A204.1 (cell line): ENCODE data around the gene CCDC6.
"Not testable (repeated sequence)": the region's sequence is repeated elsewhere in the genome, so short reads cannot be mapped to it uniquely, and the experiment has no call there.

Source experiments
- FAIRE-seq: peaks from 2 replicates; lab custom pipeline; 2012; peaks lifted over from hg19 to GRCh38; lab: Jason Lieb, UNC

CCDC6 gene

GRCh38 chr10:59905731-59906416, 482 bp downstream of the CCDC6 start:
- no peak for FAIRE-seq

- no peak for FAIRE-seq
These were observed 1.2 kb downstream of the CCDC6 start for GRCh38 chr10:59905066-59905730.

DNA sequence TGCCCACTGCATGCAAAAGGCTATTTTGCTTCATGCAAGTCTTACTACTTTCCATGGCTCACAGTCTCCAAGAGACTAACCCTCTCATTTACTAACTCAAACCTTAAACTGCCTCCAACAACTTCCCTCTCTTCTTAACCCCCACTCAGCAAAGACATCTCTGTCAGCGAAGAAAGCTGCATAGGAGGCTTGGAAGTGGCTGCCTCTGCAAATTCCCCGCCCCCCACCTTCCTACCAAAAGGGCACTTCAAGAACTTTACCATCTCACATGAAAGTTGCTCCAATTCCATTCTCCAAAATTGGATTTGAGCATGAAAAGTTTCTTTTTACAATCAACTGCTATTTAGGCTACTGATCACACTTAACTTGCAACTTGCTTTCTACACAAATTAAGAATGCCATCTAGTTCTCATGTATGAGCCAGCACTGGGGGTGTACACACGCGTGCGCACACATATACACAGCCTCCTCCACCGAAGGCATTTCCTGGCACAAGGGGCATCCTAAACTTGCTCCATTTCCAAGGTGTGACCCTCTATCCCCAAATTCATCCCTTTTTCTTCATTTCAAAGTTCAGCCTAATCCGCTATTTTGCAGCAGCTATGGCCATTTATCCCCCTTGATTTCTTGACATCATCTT, 1.8 kb downstream of the CCDC6 start:
- no peak for FAIRE-seq

DNA sequence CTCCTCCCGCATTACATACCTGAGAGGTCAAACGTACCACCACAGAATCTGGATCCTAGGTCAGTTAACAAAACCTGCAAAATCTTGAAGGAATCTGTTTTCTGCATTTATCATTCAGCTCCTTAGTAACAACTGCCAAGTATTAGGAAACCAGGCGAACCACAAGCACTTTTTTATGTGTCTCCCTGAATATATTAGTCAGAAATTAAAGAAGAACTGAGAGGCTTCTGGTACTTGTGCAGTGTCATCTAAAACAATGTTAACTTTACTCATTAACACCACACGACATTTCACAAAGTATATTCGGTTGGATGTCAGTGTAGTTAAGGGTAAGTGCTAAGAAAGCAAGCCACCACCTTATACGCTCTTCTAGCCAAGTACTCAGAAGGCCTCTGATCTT, 2.5 kb downstream of the CCDC6 start:
- FAIRE-seq, result no peak

- no peak for FAIRE-seq
These were observed 4.3 kb downstream of the CCDC6 start for GRCh38 chr10:59902016-59902415.

DNA sequence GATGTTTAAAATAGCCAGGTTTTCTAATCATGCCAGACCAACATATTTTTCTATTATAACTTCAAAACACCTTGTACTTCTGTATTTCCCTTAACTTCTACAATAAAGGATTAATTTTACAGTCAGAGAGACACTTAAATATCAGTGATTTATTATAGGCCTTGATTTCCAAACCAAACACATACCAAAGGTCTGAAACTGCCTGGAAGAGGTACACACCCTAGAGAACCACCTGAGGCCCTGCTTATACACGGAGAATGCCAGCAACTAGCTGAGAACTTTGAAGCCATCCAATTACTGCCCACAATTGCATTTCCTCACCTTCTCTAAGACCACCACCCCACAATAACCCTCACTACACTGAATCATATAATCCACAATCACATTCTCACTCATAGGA, 4.9 kb downstream of the CCDC6 start:
- no peak for FAIRE-seq

DNA sequence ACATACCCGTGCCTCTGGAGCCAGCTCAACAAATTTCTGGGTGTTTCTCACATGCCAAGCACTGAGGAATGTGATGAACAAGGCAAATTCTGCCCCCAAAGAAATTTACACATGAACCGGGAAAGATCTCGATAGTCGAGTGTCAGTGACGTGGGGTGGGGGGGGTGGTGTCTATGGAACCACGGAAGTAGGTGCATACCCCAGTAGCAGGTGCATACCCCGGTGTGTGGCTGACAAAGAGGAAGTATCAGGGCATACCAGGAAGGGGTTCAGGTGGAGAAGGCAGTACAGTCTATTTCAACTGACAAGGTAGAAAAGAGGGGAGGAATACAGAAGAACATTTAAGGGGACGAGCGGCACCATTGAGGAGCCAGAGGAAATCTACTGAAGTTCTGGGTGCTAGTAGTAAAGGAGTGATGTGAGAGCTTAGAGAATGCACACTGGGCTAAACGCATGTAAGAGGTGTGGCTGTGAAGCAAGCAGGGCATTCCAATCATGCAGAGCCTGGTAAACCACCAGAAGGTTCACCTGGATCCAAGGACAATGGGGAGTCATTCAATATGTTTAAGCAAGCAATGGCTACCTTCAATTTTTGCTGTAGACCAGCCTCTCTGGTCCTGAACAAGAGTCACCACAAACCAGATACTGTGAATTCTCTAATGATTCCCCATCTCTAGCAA, 6.2 kb downstream of the CCDC6 start:
- no peak for FAIRE-seq

DNA sequence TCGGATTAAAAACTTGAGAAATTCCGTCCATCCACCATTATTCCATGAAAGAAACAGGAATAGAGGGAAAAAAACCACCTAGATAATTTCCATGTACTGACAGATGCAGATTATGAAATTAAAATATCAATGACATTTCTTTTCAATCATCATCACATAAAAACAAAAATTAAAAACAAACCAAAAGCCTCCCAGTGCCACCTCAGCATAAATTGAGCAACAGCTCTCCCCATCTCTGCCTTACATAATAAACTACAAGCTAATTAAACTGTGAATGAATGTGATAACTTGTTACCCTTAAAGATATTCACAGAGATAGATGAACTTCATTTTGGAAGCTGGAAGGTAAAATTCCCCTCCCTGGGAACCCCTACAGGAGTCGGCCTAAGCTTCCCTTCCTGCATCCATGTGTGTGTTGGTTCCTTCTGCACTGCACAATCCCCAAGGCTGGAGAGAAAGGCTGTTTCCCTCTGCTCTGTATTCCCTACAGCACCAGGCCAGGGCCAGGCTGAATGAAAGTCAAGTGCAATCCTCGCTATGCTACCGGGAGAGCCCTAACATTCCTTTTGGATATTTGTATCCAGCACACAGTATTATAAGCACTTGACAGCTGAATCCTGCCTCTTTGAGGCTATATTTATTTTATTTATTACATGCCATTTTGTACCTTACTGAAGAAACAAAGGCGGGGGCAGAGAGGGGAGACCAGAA, 8.1 kb downstream of the CCDC6 start:
- FAIRE-seq, result no peak

DNA sequence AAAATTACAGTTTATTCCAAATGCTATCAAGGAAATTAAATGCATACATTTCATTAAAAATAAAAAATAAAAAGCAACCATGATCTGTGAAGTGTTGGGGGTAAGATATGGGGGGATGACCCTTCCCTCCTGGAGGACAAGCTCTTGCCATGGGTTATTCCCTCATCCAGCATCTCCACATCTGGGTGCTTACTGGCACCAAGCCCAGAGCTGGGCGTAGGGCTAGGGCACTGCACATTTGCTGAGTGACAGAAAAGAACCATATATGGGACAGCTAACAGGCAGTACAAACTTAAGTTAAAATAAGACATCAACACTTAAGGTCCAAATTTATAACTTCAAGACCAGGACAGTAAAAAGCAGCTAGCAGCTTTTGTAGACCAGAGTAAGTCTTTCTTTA, 10.2 kb downstream of the CCDC6 start:
- FAIRE-seq, result no peak

DNA sequence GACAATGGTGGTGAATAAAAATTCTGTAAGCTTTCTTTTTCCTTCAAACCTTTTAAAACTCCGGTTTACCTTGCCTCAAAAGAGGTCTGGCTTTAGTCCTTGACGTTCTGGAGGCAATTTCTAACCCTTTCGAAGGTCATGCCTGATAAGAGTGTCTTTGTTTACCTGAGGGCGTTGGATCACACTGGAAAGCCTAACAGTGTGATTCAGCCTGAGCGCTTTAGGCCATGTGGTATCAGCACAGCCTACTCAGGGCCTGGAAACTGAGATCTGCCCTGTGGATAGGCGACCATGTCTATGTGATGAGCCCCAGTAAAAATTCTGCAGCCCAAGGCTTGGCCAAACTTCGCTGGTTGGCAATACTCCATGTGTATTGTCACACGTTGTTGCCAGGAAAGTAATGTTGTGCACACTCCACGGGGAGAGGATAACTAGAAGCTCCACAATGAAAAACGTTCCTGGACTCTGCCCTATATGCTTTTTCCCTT, 10.7 kb downstream of the CCDC6 start:
- FAIRE-seq, result no peak

DNA sequence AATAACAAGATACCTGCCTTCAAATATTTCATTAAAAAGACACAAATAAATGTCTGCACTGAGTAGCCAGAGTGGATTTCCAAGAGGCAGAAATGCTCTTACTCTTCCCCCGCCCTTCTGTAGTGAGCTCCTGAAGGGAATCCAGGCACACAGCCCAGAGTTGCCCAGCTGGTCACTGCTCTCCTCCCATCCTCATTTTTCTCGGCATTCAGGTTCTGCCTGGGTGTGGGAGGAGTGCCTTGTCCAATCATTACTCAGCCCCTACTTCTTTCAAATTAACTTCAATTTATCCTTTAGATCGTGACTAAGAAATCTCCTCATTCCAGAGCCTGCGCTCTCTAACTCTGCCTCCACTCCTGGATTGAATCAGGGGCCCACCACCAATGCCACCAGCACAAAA, 12.2 kb downstream of the CCDC6 start:
- no peak for FAIRE-seq

GRCh38 chr10:59892697-59893096, 13.7 kb downstream of the CCDC6 start:
- no peak for FAIRE-seq

GRCh38 chr10:59891936-59892335, 14.4 kb downstream of the CCDC6 start:
- no peak for FAIRE-seq

- no peak for FAIRE-seq
These were observed 15.0 kb downstream of the CCDC6 start for GRCh38 chr10:59891349-59891748.

DNA sequence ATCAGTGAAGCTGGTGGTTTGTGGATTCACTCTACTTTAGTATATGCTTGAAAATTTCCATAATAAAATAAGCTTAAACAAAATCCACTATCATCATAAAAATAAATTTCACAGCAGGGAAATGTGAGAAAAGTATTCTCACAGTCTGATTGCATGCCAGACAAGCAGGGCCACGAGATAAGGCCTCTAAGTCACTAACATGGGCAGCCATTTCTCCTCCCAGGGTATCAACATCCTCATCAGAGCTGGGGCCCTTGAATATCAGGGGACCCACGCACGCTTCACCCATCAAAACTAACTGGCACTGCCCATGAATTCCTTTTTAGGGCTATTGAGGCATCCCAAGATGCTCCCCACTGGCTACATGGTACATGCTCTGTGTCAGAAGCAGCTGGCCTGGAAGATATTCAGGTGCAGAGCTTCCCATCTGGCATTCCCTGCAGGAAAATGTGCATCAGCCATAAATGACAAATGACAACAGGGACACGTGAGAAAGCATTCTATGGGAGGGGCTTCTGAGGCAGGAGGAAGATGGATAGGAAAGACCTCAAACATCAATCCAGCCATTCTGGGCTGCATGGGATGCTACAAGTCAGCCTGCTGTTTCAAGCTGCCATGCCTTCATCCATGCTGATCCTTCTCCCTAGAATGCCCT, 17.4 kb downstream of the CCDC6 start:
- no peak for FAIRE-seq

GRCh38 chr10:59887972-59888640, 18.2 kb downstream of the CCDC6 start:
- FAIRE-seq, result no peak

DNA sequence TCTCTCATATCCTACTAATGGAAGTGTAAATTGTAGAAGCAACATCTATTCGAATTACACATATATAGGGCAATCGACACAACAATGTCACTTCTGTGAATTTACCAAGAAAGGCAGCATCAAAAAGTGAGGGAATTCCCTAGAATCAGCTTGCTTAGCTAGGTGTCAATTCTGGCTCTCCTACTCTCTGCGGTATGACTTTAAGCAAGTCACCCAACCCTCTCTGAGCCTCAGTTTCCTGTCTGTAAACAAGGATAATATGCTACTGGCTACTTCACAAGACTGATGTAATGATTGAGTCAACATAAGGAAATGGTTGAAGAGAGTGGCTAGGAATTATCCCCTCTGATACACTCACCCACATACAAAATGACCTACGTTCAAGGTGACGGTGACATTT, 19.4 kb downstream of the CCDC6 start:
- no peak for FAIRE-seq

DNA sequence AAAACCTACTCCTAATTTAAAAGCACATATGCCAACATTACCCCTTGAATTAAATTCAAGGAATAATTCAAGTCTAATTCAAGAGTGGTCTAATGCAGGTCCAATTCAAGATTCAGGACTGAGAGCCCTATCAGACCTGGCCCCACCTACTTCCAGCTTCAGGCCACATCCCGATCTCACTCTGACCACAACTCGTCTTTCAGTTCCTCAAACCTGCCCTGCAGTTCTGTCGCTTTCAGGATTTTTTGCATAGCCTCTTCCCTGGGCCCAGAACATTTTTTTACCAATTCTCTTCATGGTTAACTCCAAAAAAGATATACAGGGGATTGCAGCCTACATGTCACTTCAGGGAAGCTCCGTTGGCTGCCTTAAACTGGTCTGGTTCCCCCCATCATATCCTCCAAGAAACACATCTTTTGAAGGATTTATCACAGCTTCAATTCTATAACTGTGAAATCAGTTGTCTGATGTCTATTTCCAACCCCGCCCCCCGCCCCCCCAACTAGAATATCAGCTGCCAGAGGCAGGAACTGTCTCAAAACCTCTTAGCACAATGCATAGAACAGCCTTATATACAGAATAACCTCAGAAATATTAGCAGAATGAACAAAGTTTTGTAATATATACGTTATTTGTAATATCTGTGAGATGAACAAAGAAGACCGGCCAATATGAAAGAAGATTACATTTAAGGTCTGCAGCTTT, 20.8 kb downstream of the CCDC6 start:
- no peak for FAIRE-seq

DNA sequence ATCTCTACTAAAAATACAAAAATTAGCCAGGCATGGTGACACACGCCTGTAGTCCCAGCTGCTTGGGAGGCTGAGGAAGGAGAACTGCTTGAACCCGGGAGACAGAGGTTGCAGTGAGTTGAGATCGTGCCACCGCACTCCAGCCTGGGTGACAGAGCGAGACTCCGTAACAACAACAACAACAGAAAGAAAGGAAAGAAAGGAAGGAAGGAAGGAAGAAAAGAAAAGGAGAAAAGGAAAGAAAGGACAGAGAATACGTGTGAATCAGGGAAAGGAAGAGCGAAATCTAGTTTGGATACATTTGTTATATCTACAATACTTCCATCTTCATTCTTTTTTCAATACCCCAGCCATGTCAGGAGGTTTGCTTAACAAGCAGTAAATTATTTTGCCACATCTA, 21.5 kb downstream of the CCDC6 start:
- not testable (repeated sequence) for FAIRE-seq

DNA sequence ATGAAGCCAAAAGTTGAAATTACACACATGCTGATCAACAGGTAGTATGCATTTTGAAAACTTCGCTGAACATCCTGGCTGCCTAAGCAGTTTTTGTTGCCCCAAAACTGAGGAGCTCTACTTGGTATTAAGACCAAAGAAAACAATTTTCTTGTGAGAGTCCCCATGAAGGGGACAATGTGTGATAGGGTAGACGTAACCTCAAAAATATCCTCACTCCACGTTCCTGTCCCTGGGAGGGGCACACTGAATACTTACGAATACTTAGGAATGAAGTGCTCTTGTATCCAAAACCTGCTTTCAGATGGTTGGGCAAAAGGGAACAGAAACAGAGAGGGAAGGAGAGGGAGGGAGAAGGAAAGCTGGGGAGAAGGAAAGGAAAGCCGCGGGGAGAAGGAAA, 24.7 kb downstream of the CCDC6 start:
- no peak for FAIRE-seq
